DMS53 (cell line): ENCODE results near the gene GMDS.
A peak's percentile ranks its signal among the peaks of the same experiment; 100 is the strongest.
"Not testable (repeated sequence)": the region's sequence is repeated elsewhere in the genome, so short reads cannot be mapped to it uniquely, and the experiment has no call there.

Source experiments
- DNase-seq: peaks from one replicate; lab custom pipeline; 2025; lab: John Stamatoyannopoulos, UW

Gene GMDS

GRCh38 chr6:1686117-1687098 lies 559.0 kb downstream of the GMDS start:
- DNase-seq: no peak

GRCh38 chr6:1679688-1680068 lies 565.7 kb downstream of the GMDS start:
- peak; percentile 51 for DNase-seq

GRCh38 chr6:1679031-1679687 lies 566.2 kb downstream of the GMDS start:
- peak; percentile 27 for DNase-seq

GRCh38 chr6:1678201-1678600 lies 567.2 kb downstream of the GMDS start:
- DNase-seq: no peak

GRCh38 chr6:1672379-1672778 lies 573.0 kb downstream of the GMDS start:
- DNase-seq: no peak

- DNase-seq: no peak
Measured at GRCh38 chr6:1670711-1671462, 574.5 kb downstream of the GMDS start.

- no peak for DNase-seq
Measured at GRCh38 chr6:1669996-1670395, 575.4 kb downstream of the GMDS start.

GRCh38 chr6:1668456-1668855 lies 576.9 kb downstream of the GMDS start:
- not testable (repeated sequence) for DNase-seq

GRCh38 chr6:1667805-1668175 lies 577.6 kb downstream of the GMDS start:
- no peak for DNase-seq

GRCh38 chr6:1667012-1667804 lies 578.2 kb downstream of the GMDS start:
- no peak for DNase-seq

- DNase-seq: no peak
Measured at GRCh38 chr6:1665214-1665613, 580.2 kb downstream of the GMDS start.

- no peak for DNase-seq
Measured at GRCh38 chr6:1664329-1664728, 581.1 kb downstream of the GMDS start.

GRCh38 chr6:1663511-1663910 lies 581.9 kb downstream of the GMDS start:
- DNase-seq: no peak

- no peak for DNase-seq
Measured at GRCh38 chr6:1662534-1662933, 582.9 kb downstream of the GMDS start.

- DNase-seq: no peak
Measured at GRCh38 chr6:1659816-1660215, 585.6 kb downstream of the GMDS start.

- DNase-seq: no peak
Measured at GRCh38 chr6:1658212-1659005, 587.0 kb downstream of the GMDS start.

GRCh38 chr6:1657771-1658165 lies 587.6 kb downstream of the GMDS start:
- no peak for DNase-seq

GRCh38 chr6:1657116-1657770 lies 588.2 kb downstream of the GMDS start:
- peak; percentile 23 for DNase-seq

- no peak for DNase-seq
Measured at GRCh38 chr6:1654054-1654453, 591.4 kb downstream of the GMDS start.

GRCh38 chr6:1652842-1653241 lies 592.6 kb downstream of the GMDS start:
- no peak for DNase-seq
